Activated naive CD4-positive, alpha-beta T cell treated with anti-CD3 and anti-CD28 coated beads, Interleukin-2, amount 50 U/mL, for 72 hours (primary cell): ENCODE data around the gene IL17RB. TPM values are rescaled to one million over a fixed set of nuclear protein-coding genes. Genes with fewer than 3 reads are reported as not detected.
A peak's percentile ranks its signal among the peaks of the same experiment; 100 is the strongest.

Experiments
- ATAC-seq, 2 donors: fragments of 150-1000 bp; cut with Tn5 transposase; 2 replicates each; pipeline ENCODE4 v1.10.0; 2021; ENCODE audit warnings: mild to moderate bottlenecking in 2 of 2, moderate library complexity in 2 of 2
- DNase-seq, 2 donors: peaks; one replicate each; pipeline ENCODE4 v3.0.0; 2021 to 2022; ENCODE audit warnings: low spot score in 2 of 2
- H3K27ac Mint-ChIP-seq, 2 donors: one replicate each; pipeline ENCODE4 v1.8.0; 2022; ENCODE audit warnings: mild to moderate bottlenecking in 2 of 2, mixed read lengths in 2 of 2
- H3K36me3 Mint-ChIP-seq, 2 donors: one replicate each; pipeline ENCODE4 v1.8.0; 2022; ENCODE audit warnings: mixed read lengths in 2 of 2
- H3K9me3 Mint-ChIP-seq, 2 donors: one replicate each; pipeline ENCODE4 v1.8.0; 2022; ENCODE audit warnings: mixed read lengths in 2 of 2
- total RNA-seq, 2 donors: library from RNA; stranded (reverse); gene quantifications; one replicate each; pipeline ENCODE4 v1.2.3, GENCODE V29; 2022

The IL17RB gene
- total RNA-seq, 2 donors from 2014 or later: 0.12 to 0.18 TPM

GRCh38 chr3:53808496-53808895 lies 37.9 kb upstream of the IL17RB start:
- ATAC-seq (no peak), DNase-seq (no peak)
- H3K36me3 Mint-ChIP-seq: no peaks in the 10 kb centered on the region
- H3K27ac Mint-ChIP-seq: peak overlapping the region in 1 of 2 donors; percentile 19
- no peaks in the 10 kb centered on the region for H3K9me3 Mint-ChIP-seq

GRCh38 chr3:53809267-53809666 lies 37.1 kb upstream of the IL17RB start:
- H3K27ac Mint-ChIP-seq: no peak overlapping the region

GRCh38 chr3:53809764-53810400 lies 36.5 kb upstream of the IL17RB start:
- Mint-ChIP-seq H3K27ac (no peak overlapping the region), H3K36me3 (no peaks in the 10 kb centered on the region), H3K9me3 (no peaks in the 10 kb centered on the region)
- DNase-seq (no peak), ATAC-seq (no peak)

More at GRCh38 chr3:53809267-53809666, 37.1 kb upstream of the IL17RB start:
- DNase-seq (no peak), ATAC-seq (no peak)
- Mint-ChIP-seq H3K9me3 (no peaks in the 10 kb centered on the region), H3K36me3 (no peaks in the 10 kb centered on the region)

- H3K36me3 Mint-ChIP-seq: no peaks in the 10 kb centered on the region
- ATAC-seq (no peak), DNase-seq (no peak)
- no peaks in the 10 kb centered on the region for H3K9me3 Mint-ChIP-seq
- no peak overlapping the region for H3K27ac Mint-ChIP-seq
These were observed 35.0 kb upstream of the IL17RB start for GRCh38 chr3:53811143-53811927.

- no peak for ATAC-seq
- H3K9me3 Mint-ChIP-seq: no peaks in the 10 kb centered on the region
- no peak overlapping the region for H3K27ac Mint-ChIP-seq
- H3K36me3 Mint-ChIP-seq: no peaks in the 10 kb centered on the region
- DNase-seq: no peak
These were observed 33.9 kb upstream of the IL17RB start for GRCh38 chr3:53812434-53812833.

GRCh38 chr3:53813229-53813628 lies 33.1 kb upstream of the IL17RB start:
- no peaks in the 10 kb centered on the region for H3K36me3 Mint-ChIP-seq
- DNase-seq (no peak), ATAC-seq (no peak)
- no peak overlapping the region for H3K27ac Mint-ChIP-seq
- H3K9me3 Mint-ChIP-seq: no peaks in the 10 kb centered on the region

GRCh38 chr3:53813876-53814275 lies 32.5 kb upstream of the IL17RB start:
- ATAC-seq (no peak), DNase-seq (no peak)
- no peaks in the 10 kb centered on the region for H3K36me3 Mint-ChIP-seq
- H3K27ac Mint-ChIP-seq: no peak overlapping the region
- H3K9me3 Mint-ChIP-seq: no peaks in the 10 kb centered on the region

- no peaks in the 10 kb centered on the region for H3K9me3 Mint-ChIP-seq
- no peaks in the 10 kb centered on the region for H3K36me3 Mint-ChIP-seq
- H3K27ac Mint-ChIP-seq: no peak overlapping the region
- ATAC-seq (no peak), DNase-seq (no peak)
These were observed 31.3 kb upstream of the IL17RB start for GRCh38 chr3:53815067-53815466.

- no peaks in the 10 kb centered on the region for H3K36me3 Mint-ChIP-seq
- no peak for ATAC-seq
- H3K9me3 Mint-ChIP-seq: no peaks in the 10 kb centered on the region
These were observed 30.7 kb upstream of the IL17RB start for GRCh38 chr3:53815651-53816050.

GRCh38 chr3:53816425-53816824 lies 29.9 kb upstream of the IL17RB start:
- H3K9me3 Mint-ChIP-seq: no peaks in the 10 kb centered on the region
- H3K27ac Mint-ChIP-seq: no peak overlapping the region
- no peaks in the 10 kb centered on the region for H3K36me3 Mint-ChIP-seq
- DNase-seq: no peak
- ATAC-seq: no peak

More at GRCh38 chr3:53815651-53816050, 30.7 kb upstream of the IL17RB start:
- no peak for DNase-seq
- H3K27ac Mint-ChIP-seq: no peak overlapping the region

GRCh38 chr3:53817211-53817610 lies 29.2 kb upstream of the IL17RB start:
- H3K9me3 Mint-ChIP-seq: no peaks in the 10 kb centered on the region

GRCh38 chr3:53817809-53818208 lies 28.6 kb upstream of the IL17RB start:
- H3K27ac Mint-ChIP-seq: no peak overlapping the region
- DNase-seq (no peak), ATAC-seq (no peak)
- no peaks in the 10 kb centered on the region for H3K9me3 Mint-ChIP-seq
- H3K36me3 Mint-ChIP-seq: no peaks in the 10 kb centered on the region

More at GRCh38 chr3:53817211-53817610, 29.2 kb upstream of the IL17RB start:
- H3K36me3 Mint-ChIP-seq: no peaks in the 10 kb centered on the region
- DNase-seq (no peak), ATAC-seq (no peak)
- H3K27ac Mint-ChIP-seq: no peak overlapping the region

- Mint-ChIP-seq H3K36me3 (no peaks in the 10 kb centered on the region), H3K27ac (no peak overlapping the region), H3K9me3 (no peaks in the 10 kb centered on the region)
- ATAC-seq (no peak), DNase-seq (no peak)
These were observed 27.9 kb upstream of the IL17RB start for GRCh38 chr3:53818221-53819162.

GRCh38 chr3:53819163-53819868 lies 27.1 kb upstream of the IL17RB start:
- H3K27ac Mint-ChIP-seq: no peak overlapping the region
- DNase-seq (no peak), ATAC-seq (no peak)
- no peaks in the 10 kb centered on the region for H3K36me3 Mint-ChIP-seq
- no peaks in the 10 kb centered on the region for H3K9me3 Mint-ChIP-seq

- Mint-ChIP-seq H3K36me3 (no peaks in the 10 kb centered on the region), H3K27ac (no peak overlapping the region), H3K9me3 (no peaks in the 10 kb centered on the region)
- no peak for ATAC-seq
- no peak for DNase-seq
These were observed 26.3 kb upstream of the IL17RB start for GRCh38 chr3:53820084-53820483.

GRCh38 chr3:53820756-53821580 lies 25.4 kb upstream of the IL17RB start:
- ATAC-seq: no peak
- Mint-ChIP-seq H3K9me3 (no peaks in the 10 kb centered on the region), H3K27ac (no peak overlapping the region), H3K36me3 (no peaks in the 10 kb centered on the region)
- DNase-seq: no peak
